GM15510 (cell line): ENCODE data around the gene ALDH4A1.

ENCODE experiments used
- POLR2A ChIP-seq: IDR thresholded peaks from 3 replicates; pipeline ENCODE4 v1.6.1; 2011; ENCODE audit warnings: borderline replicate concordance; ENCODE audit not compliant: insufficient read length; ENCODE audit errors: extremely low read depth

Gene ALDH4A1

GRCh38 chr1:18902523-18903290, at the start of gene ALDH4A1:
Gene ALDH4A1, minus strand, starts transcription at chr1:18902555. Its CDS starts 32 bp downstream, at chr1:18902523.
- TF ChIP-seq POLR2A = peak; percentile 65

GRCh38 chr1:18951818-18952391, 49.5 kb upstream of the ALDH4A1 start:
- peak; percentile 42 for TF ChIP-seq POLR2A

DNA sequence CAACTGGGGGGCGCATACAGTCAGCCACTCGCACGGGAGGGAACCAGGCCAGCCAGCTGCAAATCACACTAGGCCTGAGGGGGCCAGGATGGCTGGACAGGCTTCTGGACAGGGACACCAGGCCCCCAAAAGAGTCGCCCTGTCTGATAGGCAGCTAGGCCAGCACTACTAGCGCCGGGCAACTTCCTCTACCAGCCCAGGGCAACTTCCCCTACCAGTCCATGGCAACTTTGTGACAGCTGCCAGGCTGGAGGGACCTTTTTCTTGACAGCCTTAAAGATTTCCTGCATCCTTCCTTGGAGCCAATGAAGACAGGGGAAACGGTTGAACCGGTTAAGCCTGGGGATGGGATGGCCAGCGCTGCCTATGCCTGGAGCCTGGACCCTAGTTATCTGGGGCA, 49.1 kb upstream of the ALDH4A1 start:
- TF ChIP-seq POLR2A = no peak

DNA sequence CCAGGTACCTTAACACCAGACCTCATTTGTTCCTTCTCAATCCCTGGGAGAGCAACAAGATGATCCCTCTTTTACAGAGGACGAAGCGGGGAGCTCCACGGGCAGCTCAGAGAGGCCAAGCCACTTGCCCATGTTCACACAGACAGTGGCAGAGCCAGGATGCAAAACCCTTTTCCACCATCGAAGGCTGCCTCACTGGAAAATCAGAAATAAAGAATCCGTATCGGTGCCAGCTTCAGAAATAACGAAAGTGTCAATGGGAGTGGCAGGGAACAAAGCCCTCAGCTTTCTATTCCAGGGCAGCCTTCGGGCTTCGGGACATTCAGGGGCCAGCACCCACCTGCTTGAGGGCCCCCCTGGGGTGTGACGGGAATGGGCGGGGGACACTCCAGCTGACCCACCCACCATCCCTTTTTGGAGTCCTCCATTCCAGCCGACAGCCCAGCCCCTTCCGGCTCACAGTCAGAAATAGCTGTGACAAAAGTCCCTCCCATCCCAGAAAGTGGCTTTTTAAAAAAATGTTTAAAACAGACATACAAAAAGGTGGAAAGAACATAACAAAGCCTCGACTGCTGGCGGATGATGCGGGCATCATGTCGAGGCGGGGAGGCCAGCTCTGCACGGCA, 48.2 kb upstream of the ALDH4A1 start:
- peak; percentile 54 for TF ChIP-seq POLR2A

GRCh38 chr1:18949686-18950400, 47.5 kb upstream of the ALDH4A1 start:
- TF ChIP-seq POLR2A = no peak

- TF ChIP-seq POLR2A = no peak
Observed at GRCh38 chr1:18948913-18949685, 46.7 kb upstream of the ALDH4A1 start.

GRCh38 chr1:18948048-18948912, 45.9 kb upstream of the ALDH4A1 start:
- TF ChIP-seq POLR2A = no peak

GRCh38 chr1:18947570-18947969, 45.2 kb upstream of the ALDH4A1 start:
- TF ChIP-seq POLR2A = no peak

- TF ChIP-seq POLR2A = no peak
Observed at GRCh38 chr1:18946550-18947381, 44.4 kb upstream of the ALDH4A1 start.

GRCh38 chr1:18945401-18945849, 43.1 kb upstream of the ALDH4A1 start:
- no peak for TF ChIP-seq POLR2A

DNA sequence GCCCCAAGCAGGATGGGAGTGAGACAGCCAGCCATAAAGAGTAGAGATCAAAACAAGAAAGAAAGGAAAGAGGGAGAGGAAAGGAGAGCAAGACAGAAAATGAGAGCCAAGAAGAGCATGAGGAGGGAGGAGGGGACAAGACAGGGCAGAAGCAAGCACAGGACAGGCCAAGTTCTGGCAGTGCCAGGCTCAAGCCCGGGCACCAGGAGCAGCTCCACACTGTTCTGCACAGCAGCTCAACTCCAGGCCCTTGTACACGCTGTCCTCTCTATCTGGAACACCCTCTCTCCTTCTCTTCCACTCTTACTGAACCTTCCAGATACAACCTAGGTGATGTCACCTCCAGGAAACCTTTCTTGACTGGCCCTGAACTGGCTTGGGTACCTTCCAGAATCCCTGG, 42.5 kb upstream of the ALDH4A1 start:
- no peak for TF ChIP-seq POLR2A

- no peak for TF ChIP-seq POLR2A
Observed at GRCh38 chr1:18943914-18944572, 41.7 kb upstream of the ALDH4A1 start.

DNA sequence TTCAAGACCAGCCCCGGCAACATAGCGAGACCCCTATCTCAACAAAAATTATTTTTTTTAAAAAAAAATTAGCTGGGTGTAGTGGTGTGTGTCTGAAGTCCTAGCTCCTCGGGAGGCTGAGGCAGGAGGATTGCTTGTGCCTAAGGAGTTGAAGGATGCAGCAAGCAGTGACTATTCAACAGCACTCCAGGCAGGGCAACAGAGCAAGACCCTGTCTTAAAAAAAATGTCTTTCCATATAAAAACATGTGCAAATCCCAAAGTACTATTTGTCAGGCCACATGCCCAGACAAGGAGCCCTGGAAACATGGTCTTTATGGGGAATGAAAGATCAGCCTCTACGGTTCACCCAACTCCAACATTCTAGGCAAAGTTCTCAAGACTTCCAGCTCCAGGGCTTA, 40.8 kb upstream of the ALDH4A1 start:
- TF ChIP-seq POLR2A = no peak

DNA sequence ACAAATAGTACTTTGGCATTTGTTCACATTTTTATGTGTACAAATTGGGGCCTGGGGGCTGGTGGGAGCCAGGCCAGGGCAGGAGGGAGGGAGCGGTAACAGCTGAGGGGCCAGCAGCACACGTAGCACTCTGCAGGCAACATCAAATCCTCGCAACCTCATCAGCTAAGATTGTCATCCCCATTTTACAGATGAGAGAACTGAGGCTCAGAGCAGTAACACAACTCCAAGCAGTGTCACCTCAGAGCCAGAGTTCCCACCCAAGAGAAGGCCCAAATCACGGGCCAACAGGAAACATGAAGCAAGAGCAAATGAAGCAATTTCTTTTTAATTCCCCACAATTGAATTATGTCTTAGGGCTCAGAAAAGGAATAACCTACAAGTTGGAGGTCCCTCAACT, 40.0 kb upstream of the ALDH4A1 start:
- TF ChIP-seq POLR2A = no peak
